HG03045 (cell line): ENCODE data around the gene S100P.
"Not testable (repeated sequence)": the region's sequence is repeated elsewhere in the genome, so short reads cannot be mapped to it uniquely, and the experiment has no call there.

ENCODE experiments used
- ATAC-seq: cut with Tn5 transposase; IDR thresholded peaks from one replicate; pipeline ENCODE4 v1.9.1; 2021; ENCODE audit warnings: mild to moderate bottlenecking, moderate library complexity; ENCODE audit not compliant: unreplicated experiment

Gene S100P

GRCh38 chr4:6693231-6694176 lies at the start of gene S100P:
Gene S100P, plus strand, starts transcription at chr4:6693878. Its CDS starts 55 bp downstream, at chr4:6693933.
- ATAC-seq: no peak

- no peak for ATAC-seq
Measured at GRCh38 chr4:6644792-6645530, 48.7 kb upstream of the S100P start.

GRCh38 chr4:6647169-6647568 lies 46.5 kb upstream of the S100P start:
- no peak for ATAC-seq

DNA sequence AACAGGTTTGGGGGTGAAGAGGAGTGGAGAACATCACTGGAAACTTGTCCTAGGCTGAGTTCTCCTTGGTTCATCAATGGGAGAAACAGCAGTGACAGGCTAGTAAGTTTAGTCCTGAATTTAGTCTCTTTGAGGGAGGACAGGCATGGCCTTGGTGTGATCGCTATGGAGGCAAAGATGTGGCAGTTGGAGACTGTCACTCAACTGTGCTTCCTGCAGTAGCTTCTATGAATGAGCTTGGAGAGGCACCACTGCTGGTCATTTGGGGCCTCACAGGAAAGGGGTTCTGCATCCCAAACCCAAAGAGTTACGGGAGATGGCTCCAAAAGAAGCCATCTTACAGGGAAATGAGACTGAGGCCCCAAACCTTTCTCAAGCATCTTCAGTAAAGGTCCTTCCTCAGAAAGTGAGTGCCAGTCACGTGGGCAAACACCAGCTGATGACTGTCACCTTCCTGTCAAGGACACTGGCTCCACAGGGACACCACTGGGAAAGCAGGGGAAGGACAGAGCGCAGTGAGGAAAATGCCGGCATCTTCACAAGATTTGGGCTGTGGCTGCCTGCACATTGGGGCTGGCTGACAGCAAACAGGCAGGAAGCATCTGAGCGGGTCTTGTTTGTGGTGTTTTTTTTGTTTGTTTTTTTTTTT lies 46.0 kb upstream of the S100P start:
- ATAC-seq: no peak

GRCh38 chr4:6649216-6649615 lies 44.5 kb upstream of the S100P start:
- no peak for ATAC-seq

DNA sequence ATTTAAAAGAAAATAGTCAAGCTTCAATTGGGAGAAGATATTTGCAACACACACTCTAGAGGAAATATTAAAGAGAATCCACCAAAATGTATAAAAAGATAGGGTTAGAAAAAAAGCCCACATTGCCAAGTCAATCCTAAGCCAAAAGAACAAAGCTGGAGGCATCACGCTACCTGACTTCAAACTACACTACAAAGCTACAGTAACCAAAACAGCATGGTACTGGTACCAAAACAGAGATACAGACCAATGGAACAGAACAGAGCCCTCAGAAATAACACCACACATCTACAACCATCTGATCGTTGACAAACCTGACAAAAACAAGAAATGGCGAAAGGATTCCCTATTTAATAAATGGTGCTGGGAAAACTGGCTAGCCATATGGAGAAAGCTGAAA lies 39.5 kb upstream of the S100P start:
- not testable (repeated sequence) for ATAC-seq

DNA sequence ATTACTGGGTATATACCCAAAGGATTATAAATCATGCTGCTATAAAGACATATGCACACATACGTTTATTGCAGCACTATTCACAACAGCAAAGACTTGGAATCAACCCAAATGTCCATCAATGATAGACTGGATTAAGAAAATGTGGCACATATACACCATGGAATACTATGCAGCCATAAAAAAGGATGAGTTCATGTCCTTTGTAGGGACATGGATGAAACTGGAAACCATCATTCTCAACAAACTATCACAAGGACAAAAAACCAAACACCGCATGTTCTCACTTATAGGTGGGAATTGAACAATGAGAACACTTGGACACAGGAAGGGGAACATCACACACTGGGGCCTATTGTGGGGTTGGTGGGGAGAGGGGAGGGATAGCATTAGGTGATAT lies 38.4 kb upstream of the S100P start:
- not testable (repeated sequence) for ATAC-seq

- ATAC-seq: no peak
Measured at GRCh38 chr4:6655924-6656323, 37.8 kb upstream of the S100P start.

- no peak for ATAC-seq
Measured at GRCh38 chr4:6657242-6658208, 36.2 kb upstream of the S100P start.

DNA sequence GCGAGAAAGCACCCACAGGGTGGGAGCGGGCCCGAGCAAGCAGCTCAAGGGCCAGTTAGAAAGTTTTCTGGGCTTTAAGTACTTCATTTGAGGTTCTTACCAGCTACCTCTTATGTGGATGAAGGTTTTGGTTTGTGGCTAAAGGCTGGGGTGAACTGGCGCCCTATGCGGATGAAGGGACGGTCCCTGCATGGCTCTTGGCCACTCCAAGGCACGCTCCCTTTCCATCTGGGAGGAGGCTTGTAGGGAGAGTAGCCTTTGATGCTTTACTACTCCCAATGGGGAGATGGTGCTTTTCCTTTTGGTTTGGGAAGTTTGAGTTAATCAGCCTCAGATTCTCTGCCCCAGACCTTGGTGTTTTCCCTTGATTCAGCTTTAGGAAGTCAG lies 35.5 kb upstream of the S100P start:
- no peak for ATAC-seq

- ATAC-seq: no peak
Measured at GRCh38 chr4:6658597-6659075, 35.0 kb upstream of the S100P start.

GRCh38 chr4:6659897-6660296 lies 33.8 kb upstream of the S100P start:
- no peak for ATAC-seq

DNA sequence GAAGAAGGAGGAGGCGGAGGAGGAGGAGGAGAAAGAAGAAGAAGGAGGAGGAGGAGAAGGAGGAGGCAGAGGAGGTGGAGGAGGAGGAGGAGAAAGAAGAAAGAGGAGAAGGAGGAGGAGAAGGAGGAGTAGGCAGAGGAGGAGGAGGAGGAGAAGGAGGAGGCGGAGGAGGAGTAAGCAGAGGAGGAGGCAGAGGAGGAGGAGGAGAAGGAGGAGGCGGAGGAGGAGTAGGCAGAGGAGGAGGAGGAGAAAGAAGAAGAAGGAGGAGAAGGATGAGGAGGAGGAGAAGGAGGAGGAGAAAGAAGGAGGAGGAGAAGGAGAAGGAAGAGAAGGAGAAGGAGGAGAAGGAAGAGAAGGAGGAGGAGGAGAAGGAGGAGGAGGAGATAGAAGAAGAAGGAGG lies 33.2 kb upstream of the S100P start:
- no peak for ATAC-seq

DNA sequence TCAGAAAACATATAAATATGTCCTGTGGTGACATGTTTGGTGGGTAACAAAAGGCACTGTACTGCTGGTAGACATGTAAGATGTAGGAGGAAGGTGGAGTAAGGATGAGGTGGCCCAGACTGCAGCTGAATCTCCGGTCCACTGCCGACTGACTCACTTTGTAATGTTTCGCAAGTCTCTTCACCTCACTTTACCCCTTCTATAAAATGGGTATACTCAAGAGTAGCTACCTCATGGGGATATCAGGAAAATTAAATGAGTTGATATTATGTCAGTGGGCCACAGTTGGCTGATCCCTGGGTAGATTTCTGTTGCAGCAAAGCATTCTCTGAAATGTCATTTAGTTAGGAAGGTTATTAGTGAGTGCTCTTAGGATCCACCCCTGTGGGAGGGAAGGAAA lies 31.1 kb upstream of the S100P start:
- ATAC-seq: no peak

DNA sequence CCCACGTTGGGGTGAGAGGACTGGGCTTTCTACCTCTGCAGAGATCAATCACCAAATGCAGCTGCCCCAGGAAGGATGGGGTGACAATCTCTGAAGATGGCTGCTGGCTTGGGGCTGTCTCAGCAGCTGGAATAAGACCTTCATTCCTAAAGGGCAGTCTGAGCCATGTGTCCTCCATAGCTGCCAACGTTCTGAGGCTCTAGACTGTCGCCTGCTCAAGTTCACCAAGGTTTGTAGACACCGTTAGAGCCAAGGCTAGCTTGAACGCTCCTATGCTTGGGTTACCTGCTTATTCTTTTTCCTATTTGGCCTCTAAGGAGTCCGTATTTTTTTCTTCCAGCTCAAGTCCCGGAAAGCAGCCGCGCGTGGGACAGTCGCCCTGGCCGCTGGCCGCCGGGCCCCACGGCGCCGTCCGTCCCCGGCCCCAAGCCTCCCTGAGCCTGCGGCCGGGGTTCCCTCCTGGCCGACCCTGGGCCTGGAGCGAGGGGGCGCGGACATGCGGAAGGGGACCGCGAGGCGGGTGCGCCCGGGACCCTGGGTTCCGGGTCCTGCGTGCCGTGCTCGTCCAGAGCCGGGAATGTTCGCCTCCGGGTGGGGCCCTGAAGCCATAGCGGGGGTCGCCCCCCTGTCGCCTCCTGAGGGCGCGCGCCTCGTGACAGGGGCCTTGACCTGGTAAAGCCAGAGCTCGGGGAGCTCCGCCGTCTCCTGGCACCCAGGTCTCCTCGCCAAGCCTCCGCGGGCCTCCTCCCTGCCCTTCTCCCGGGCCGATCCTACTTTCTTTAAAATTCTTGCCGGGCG lies 29.9 kb upstream of the S100P start:
- ATAC-seq: no peak

GRCh38 chr4:6665320-6665654 lies 28.4 kb upstream of the S100P start:
- ATAC-seq: no peak

DNA sequence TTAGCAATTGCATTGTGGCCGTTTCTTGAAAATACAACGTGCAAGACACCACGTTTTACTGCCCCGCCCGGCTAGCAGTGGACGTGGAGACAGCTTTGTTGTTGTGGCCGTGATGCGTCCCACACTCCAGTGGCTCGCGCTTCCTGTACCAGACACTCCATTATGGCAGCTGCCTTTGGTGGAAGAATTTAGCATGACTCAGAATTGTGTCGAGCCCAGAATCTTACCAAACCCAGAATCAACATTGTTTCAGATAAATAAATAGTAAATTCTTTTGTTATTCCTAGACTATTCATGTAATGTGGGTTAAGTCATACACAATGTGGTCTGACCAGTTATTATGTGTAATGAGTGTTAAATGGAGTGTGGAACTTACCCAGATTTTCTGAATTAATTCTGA lies 25.3 kb upstream of the S100P start:
- ATAC-seq: no peak

- no peak for ATAC-seq
Measured at GRCh38 chr4:6671648-6672047, 22.0 kb upstream of the S100P start.

- ATAC-seq: no peak
Measured at GRCh38 chr4:6672131-6672530, 21.5 kb upstream of the S100P start.
